CD1c-positive myeloid dendritic cell (primary cell): ENCODE data around the gene PCSK5.
"Not testable (repeated sequence)": the region's sequence is repeated elsewhere in the genome, so short reads cannot be mapped to it uniquely, and the experiment has no call there.

Experiments used
- DNase-seq: peaks from one replicate; pipeline ENCODE4 v3.0.0-alpha.2; 2016; ENCODE audit errors: extremely low spot score

The PCSK5 gene

DNA sequence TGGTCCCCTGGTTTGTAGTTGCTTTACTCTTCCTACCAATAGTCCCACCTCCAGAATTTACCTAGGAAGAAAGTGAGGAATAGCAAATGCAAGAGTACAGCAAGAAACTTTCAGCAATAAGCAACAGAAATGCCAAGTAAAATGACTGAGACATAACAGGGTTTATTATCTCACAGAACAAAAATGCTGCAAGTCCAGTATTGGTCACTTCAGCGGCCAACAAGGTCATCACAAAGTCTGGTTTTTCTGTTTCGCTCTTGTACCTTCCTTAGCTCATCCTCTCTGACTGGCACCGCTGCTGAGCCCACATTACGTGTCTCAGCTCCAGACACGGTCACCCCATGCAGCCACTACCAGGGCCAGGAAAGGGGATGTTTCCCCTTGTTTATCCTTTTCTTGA is 421.1 kb downstream of the PCSK5 start:
- no peak for DNase-seq

DNA sequence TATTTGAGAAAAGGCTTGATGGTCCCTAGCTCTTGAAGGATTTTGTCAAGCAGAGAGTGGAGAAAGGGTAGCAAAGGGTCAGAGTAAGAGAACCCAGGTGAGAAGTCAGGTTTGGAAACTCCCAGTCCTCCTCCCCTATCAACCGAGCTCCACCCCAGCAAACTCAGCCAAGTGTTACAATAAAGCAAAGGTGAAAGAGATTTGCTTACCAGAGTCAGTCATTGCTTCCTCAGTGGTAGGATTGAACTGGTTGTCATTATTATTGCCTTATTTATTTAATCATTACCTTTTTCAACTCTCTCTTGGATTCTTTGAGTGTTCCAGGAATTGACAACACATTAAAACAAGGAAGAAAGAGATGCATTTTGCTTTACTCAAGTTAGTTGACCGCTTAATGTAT is 423.3 kb downstream of the PCSK5 start:
- DNase-seq: no peak

DNA sequence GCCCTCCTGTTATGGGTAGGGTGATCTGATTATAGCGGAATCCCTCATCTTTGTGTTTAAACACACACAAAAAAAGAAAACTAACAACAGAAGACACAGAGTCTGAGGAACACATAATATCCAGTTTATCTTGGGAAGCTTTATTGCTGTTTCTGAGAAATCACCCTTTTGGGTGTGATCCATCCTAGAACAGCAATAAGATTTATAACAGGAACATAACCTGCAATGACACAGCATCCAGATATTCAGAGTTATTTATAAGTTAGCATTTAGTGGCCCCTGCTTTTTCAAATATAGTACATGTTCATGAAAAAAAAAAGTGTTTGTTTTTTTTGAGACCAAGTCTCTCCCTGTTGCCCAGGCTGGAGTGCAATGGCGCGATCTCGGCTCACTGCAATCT is 423.8 kb downstream of the PCSK5 start:
- no peak for DNase-seq

DNA sequence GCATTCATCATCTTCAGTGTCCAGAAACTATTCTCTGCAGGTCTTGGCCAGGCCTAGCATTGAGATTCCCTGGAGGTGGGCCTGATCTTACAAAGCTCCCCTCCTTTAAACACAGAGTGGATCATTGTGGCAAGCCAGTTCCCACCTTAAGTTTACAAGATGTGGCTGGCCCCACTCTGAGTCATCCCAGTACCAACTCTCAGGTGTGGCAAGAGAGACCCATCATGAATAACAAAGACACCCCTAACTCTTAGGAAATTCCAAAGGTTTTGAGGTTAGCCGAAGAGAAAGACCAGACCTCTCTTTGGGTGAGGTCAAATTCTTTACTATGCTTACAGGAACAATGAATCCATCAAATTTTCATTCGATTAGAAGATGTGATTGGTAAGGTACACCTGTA is 425.6 kb downstream of the PCSK5 start:
- no peak for DNase-seq

DNA sequence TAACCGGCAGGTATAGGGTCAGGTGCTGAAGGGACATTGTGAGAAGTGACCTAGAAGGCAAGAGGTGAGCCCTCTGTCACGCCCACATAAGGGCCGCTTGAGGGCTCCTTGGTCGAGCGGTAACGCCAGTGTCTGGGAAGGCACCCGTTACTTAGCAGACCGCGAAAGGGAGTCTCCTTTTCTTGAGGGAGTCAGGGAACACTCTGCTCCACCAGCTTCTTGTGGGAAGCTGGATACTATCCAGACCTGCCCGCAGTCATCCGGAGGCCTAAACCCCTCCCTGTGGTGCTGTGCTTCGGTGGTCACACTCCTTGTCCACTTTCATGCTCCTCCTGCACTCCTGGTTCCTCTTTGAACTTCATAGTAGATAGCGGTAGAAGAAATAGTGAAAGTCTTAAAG is 429.0 kb downstream of the PCSK5 start:
- DNase-seq: not testable (repeated sequence)

DNA sequence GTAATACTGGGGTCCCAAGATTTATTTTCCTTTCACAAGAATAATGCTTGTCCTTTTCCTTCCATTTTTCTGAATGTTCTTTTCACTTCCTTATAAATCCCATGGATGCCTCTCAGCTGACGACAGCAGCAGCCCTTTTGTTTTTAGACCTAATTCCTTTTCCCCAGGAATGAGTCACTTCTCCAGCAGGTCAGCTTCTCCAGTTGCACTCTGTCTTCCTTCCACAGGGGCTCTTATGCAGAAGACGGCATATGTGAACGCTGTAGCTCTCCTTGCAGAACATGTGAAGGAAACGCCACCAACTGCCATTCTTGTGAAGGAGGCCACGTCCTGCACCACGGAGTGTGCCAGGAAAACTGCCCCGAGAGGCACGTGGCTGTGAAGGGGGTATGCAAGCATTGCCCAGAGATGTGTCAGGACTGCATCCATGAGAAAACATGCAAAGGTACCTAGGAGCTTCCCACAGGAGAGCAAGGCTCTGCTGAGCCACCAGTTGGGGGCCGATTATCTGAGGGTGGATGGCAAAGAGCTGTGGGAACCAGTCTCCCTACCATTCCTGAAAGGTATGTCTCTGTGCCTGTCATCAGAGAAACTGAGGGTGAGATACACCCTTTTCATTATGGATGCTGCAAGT is 430.8 kb downstream of the PCSK5 start:
- no peak for DNase-seq

DNA sequence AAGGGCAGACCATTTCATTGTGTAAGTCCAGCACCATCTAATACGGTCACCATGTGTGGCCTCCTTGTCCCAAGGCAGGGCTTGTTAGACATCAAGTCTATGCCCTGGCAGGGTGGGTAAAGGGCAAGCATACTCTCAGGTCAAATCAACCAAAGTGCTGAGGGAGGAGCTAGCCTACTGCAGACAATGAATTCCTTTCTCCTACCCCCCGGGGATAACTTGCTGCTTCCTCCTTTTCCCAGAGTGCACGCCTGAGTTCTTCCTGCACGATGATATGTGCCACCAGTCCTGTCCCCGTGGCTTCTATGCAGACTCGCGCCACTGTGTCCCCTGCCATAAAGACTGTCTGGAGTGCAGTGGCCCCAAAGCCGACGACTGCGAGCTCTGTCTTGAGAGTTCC is 432.3 kb downstream of the PCSK5 start:
- no peak for DNase-seq

DNA sequence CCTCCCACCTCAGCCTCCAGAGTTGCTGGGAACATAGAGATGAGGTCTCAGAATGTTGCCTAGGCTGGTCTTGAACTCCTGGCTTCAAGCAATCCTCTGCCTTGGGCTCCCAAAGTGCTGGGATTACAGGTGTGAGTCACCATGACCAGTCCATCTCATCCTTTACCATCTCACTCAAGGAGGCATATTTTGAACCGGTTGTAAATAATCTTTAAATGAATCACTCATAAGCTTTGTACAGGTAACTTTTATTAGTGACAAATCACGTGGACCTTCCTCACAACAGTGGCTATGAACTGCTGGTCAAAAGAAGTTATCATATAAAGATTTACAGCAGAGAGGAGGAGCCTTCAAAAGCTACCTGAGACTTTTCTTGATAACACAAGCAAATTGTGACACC is 433.0 kb downstream of the PCSK5 start:
- no peak for DNase-seq

DNA sequence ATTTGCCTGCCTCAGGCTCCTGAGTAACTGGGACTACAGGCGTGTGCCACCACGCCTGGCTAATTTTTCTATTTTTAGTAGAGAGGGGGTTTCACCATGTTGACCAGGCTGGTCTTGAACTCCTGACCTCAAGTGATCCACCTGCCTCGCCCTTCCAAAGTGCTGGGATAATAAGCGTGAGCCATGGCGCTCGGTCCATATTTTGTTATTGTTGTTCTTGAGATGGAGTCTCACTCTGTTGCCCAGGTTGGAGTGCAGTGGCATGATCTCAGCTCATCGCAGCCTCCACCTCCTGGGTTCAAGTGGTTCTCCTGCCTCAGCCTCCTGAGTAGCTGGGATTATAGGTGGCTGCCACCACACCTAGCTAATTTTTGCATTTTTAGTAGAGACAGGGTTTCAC is 433.6 kb downstream of the PCSK5 start:
- DNase-seq: not testable (repeated sequence)

DNA sequence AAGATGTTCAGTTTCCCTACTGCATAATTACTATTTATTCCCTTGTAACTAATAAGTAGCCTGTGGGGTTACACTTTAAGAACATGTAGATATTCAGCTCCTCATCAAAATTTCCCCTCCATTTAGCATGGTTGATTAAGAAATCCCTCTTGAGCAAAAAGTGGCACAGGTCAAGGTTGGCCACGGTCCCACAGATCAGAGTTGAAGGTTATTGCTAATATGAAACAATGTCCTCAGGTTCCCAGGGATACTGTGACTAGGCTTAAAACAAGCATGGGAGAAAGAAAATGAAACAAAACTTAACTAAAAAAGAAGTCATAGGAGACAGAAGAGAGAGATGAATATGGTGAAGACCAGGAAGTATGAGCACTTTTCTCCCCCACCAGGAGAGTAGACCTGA is 439.6 kb downstream of the PCSK5 start:
- DNase-seq: no peak

DNA sequence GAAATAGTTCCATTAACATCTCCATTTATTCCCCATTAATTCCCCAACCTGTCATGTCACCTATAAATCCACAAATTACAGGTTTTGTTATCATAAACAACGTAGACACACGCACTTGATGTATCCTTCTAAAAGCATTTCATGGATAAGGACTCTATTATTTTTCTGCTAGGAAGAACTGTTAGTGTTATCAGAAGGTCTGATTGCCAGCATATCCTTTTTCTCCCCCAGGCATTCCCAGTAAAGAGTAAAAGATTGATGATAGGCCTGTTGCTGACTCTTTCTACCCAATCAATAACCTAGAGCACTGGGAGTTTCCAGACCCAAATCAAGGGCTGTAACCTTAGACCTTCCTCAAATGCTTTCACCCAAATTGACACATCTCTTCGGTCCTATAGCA is 442.9 kb downstream of the PCSK5 start:
- DNase-seq: no peak

DNA sequence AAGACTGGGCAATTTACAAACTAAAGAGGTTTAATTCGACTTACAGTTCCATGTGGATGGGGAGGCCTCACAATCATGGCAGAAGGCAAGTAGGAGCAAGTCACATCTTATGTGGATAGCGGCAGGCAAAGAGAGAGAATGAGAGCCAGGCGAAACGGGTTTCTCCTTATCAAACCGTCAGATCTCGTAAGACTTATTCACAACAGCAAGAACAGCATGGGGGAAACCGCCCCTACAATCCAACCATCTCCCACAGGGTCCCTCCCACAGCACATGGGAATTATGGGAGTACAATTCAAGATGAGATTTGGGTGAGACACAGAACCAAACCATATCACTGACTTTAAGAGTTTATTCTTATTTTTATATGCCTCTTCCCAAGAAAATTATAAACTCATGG is 443.5 kb downstream of the PCSK5 start:
- no peak for DNase-seq

DNA sequence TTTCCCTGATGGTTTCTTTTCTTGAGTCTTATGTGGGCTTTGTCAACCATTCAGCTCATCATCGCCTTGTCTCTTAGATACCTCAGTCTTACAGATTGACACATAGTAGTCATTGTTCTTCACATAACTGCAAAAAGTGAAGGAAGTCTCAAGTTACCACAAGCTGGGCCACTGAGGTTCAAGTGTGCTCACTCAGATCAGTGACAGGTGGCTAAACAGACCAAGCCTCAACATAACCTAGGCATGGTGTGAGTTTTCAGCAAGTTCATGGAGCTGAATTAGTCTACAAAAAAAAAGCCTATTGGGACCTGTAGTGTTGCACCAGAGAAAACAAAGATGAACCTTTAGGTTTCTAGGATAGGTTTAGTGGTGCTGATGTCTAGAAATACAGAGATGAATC is 445.6 kb downstream of the PCSK5 start:
- DNase-seq: no peak

DNA sequence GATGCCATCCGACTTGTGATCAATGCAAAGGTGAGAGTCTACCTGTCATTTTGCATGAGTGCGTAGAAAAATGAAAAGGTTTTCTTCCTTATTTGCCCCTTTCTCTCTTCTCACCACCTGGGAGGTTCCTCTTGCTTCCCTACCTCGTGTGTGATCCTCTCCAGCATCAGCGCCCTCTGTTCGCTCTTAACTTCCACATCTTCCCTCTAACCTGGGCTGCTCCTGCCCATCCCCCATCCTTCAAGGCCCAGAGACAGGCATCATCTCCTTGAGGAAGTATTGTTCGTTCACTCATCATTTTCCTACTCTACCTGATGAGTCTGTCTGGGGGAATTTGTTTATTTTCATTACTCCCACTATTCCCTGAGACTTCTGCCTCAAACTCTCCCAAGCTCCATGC is 447.9 kb downstream of the PCSK5 start:
- no peak for DNase-seq

DNA sequence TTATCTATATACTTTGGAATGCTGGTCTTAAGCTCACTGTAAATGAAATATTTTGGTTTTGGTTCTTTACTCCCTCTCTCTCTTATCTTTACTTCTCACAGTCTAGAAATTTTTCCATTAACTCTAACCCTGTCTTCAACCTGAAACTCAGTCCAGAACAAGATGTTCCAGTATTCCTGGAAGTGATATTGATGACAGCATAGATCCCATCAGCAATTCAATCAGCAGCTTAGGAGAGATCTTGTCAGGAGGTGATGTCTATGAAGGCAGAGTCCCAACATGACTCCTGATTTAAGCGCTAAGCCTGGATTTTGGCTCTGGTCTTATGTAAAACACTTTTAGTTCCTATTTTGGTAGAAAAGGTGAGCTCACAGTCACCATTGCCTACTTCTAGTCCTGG is 451.1 kb downstream of the PCSK5 start:
- no peak for DNase-seq

DNA sequence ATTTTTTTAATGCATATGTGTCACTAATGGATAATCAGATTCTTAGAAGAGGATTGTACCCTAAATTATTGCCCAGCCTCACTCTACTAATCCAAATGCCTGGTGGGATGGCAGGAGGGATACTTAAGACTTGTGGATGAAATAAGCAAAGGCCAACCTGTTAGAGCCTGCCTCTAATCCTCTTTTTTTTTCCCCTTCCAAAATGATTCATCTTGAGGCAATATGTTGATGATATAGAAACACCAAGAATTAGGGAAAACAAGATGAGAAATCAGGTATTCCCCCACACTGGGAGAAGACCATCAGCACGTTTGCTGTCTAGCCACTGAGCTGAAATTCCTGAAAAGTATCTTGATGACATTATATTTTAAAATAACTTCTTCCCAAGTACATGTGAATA is 451.7 kb downstream of the PCSK5 start:
- DNase-seq: no peak

DNA sequence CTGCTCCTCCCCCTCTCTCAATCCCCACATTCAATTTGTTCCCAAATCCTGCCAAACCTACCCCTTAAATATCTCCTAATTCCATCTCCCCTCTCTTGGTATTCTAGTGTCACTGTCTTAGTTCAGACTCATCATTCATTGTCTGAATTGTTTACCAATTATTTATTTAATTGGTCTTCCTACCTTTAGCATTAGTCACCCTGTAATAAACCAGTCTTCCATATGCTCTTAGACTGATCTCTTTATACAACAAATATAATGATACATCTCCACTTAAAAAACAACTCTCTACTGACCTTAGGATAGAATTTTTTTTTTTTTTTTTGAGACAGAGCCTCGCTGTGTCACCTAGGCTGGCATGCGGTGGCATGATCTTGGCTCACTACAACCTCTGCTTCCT is 452.4 kb downstream of the PCSK5 start:
- DNase-seq: no peak

DNA sequence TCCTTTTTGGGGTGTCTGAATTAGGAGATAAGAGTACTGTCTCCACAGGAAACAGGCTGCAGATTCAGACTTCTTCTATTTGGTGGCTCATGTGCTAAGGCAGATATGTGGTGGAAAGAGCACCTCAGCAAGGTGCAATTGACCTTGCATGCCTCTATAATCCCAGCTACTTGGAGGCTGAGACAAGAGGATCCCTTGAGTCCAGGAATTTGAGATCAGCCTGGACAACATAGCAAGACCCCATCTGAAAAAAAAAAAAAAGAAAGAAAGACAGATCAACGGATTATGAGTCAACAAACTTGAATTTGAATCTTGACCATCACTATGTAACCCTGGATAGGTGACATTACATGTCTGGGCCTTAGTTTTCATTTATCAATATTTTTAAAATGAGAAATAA is 459.4 kb downstream of the PCSK5 start:
- no peak for DNase-seq

DNA sequence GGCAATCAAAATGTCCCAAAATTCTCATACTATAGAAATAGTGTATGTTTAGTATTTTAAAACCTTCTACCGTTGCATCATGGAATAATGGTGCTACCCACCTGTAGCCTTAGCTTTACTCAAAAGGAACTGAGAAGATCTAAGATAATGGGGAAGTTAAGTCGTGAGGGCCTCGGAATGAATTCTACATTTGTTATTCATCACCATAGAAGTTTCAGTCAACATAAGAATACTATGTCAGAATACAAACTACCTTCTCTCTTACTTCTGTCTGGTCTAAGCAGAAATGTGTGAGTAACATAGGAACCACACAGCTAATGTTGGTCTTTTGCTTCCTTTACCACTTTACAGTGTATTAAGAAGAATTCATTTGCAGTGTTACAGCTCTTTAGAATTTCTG is 460.5 kb downstream of the PCSK5 start:
- DNase-seq: peak; percentile 75

DNA sequence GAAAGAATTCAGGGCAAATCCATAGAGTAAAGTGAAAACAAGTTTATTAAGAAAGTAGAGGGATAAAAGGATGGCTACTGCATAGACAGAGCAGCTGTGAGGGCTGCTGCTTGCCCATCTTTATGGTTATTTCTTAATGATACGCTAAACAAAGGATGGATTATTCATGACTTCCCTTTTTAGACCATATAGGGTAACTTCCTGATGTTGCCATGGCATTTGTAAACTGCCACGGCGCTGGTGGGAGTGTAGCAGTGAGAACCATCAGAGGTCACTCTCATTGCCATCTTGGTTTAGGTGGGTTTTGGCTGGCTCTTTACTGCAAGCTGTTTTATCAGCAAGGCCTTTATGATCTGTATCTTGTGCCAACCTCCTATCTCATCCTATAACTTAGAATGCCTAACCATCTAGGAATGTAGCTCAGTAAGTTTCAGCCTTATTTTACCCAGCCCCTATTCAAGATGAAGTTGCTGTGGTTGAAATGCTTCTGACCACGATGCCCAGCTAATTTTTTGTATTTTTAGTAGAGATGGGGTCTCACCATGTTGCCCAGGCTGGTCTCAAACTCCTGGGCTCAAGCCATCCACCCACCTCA is 461.6 kb downstream of the PCSK5 start:
- peak; percentile 66 for DNase-seq

DNA sequence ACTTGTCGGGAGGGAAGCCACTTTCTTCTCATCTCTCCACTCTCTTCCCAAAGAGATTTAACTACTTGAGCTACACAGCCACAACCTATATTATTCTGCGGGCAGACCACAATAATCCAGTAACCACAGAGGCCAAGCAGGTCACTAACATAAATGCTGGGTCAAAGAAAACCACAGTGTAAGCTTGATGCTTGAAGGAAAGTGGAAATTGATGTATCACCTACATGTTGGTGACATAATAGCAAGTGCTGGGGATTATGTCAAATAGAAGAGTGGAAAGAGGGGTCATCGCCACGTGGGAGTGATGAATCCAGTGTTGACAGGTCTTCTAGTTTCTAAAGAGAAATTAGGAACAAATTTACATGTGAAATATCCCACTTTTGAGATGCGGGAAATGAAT is 462.8 kb downstream of the PCSK5 start:
- no peak for DNase-seq

DNA sequence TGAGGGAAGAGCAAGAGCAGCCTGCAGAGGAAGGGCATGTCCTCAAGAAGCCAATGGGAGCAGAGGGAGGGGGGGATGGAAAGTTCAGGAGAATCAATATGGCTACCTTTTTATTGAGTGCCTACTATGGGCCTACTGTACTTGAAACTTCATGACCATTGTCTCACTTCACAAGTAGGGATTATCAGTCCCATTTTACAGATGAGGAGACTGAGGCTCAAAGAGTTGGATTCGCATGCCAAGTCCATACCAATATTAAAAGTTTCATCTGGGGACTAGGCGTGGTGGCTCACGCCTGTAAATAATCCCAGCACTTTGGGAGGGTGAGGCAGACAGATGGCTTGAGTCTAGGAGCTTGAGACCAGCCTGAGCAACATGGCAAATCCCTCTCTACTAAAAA is 463.7 kb downstream of the PCSK5 start:
- no peak for DNase-seq

DNA sequence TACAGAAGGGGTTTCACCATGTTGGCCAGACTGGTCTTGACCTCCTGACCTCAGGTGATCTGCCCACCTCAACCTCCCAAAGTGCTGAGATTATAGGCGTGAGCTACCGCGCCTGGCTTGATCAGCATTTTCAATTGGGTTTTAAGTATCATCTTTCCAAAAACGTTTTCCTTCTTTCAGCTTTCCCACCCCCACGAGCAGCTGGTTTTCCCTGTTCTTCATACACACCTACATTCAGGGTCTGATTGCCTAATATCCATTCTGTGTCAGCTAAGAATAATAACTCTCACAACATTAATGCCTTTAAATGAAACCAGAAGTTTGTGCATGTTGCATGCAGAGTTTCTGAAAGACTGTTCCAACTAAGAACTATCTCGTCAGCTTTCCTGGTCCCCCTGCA is 465.4 kb downstream of the PCSK5 start:
- no peak for DNase-seq

DNA sequence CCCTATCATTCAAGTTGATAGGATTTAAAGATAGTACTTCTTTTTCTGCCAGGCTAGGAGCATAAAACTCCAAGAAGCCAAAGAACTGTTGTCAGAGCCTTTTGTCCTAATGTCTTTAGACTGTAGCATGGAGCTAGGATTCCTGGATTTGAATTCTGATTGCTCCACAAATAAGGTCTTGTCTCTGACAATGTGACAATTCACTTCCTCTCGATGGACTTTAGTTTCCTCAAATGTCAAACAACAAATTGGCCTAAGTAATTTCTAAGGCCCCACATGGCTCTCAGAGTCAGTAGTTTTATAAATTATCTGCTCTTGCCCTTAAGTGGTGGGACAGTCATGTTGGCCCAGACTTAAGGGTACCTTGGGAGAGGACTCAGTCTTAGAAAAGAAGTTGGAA is 467.1 kb downstream of the PCSK5 start:
- peak; percentile 28 for DNase-seq
